Measurements from ENCODE around the gene KYNU. TPM values are rescaled to one million over a fixed set of nuclear protein-coding genes. Genes with fewer than 3 reads are reported as not detected.

Gene KYNU
- total RNA-seq, 1 experiment from 2014 or later = 0.37 TPM

DNA sequence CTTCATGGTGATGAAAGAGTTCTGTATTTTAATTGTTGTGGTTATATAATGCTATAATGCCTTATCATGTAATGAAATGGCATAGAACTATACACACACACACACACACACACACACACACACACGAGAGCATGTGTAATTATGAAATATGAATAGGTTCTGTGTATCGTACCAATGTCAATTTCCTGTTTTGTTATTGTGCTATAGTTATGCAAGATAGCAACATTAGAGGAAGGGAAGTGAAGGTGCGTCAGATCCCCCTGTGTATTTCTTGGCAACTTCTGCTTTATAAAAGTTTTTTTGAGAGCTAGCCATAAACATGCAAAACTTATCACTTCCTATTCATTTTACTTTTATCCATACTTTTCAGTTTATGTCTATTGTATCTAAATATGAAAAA, 191.0 kb downstream of the KYNU start:
- no peak overlapping the region for H3K27ac Mint-ChIP-seq
- no CpG with 5 or more reads among the region's 3 CpGs for WGBS (ENCODE audit: extremely low coverage, insufficient read length, low lambda C conversion rate)
- no peak overlapping the region for H3K56ac ChIP-seq (ENCODE audit: insufficient read length, low read depth, low read length)
- no peak overlapping the region for H3K4me3 Mint-ChIP-seq
- no peaks in the 10 kb centered on the region for H3K79me2 ChIP-seq (ENCODE audit: insufficient read depth, low read length)
- no peak overlapping the region for H3K4ac ChIP-seq (ENCODE audit: low read depth, low read length)
- no peaks in the 10 kb centered on the region for H3K9me3 ChIP-seq (ENCODE audit: control insufficient read depth, low read depth, low read length)
- no peak overlapping the region for H3K4me2 ChIP-seq (ENCODE audit: insufficient read depth, insufficient read length, low read length)
- H3K27me3 Mint-ChIP-seq (ENCODE audit: low read depth) = no peaks in the 10 kb centered on the region
- H3T11ph ChIP-seq (ENCODE audit: low read length) = no peak overlapping the region
- no peaks in the 10 kb centered on the region for H3K23me2 ChIP-seq (ENCODE audit: insufficient read length, low read depth, low read length, poor library complexity, severe bottlenecking)
- H3K36me3 Mint-ChIP-seq (ENCODE audit: insufficient read depth in 1 of 3, low read depth in 3 of 3) = peaks cover 0 to 15% (median 0%) of the 10 kb centered on the region in 3 experiments; a peak in 3 of 7 replicates
- H3K9me3 Mint-ChIP-seq = peaks cover 4 to 11% of the 10 kb centered on the region in 2 experiments; a peak in 4 of 5 replicates
- no peaks in the 10 kb centered on the region for H3K4me1 Mint-ChIP-seq
- H3K79me1 ChIP-seq (ENCODE audit: insufficient read depth, low read depth, low read length, poor library complexity, severe bottlenecking) = no peaks in the 10 kb centered on the region
- H4K8ac ChIP-seq (replicated peaks; ENCODE audit: insufficient read length, low read depth, low read length) = no peak overlapping the region
- H3K4me1 ChIP-seq (ENCODE audit: insufficient read depth, low read length) = no peaks in the 10 kb centered on the region
- no peaks in the 10 kb centered on the region for H4K20me1 ChIP-seq (ENCODE audit: control insufficient read depth, insufficient read depth, insufficient read length)
- H4K5ac ChIP-seq (ENCODE audit: insufficient read length, low read depth, low read length) = no peak overlapping the region
- no peak overlapping the region for H3K9ac ChIP-seq (ENCODE audit: extremely low read depth, insufficient read length, low read length)
- no peak overlapping the region for H2BK12ac ChIP-seq (ENCODE audit: insufficient read length, low read depth, low read length)
- no peak overlapping the region for H3K18ac ChIP-seq (ENCODE audit: insufficient read length, low read depth, low read length)
- no peak overlapping the region for H2AFZ ChIP-seq (ENCODE audit: low read length)
- H2AK5ac ChIP-seq (ENCODE audit: insufficient read length, low read length) = no peak overlapping the region
- no peak overlapping the region for H2BK120ac ChIP-seq (ENCODE audit: low read depth, low read length, poor library complexity, severe bottlenecking)
- H3K14ac ChIP-seq (ENCODE audit: insufficient read depth, low read length) = no peak overlapping the region
- no peak overlapping the region for H3K27ac ChIP-seq (ENCODE audit: insufficient read length, low read depth, low read length)
- H3K23ac ChIP-seq (ENCODE audit: insufficient read length, low read depth, low read length) = no peak overlapping the region
- TF ChIP-seq, protein P1, sequence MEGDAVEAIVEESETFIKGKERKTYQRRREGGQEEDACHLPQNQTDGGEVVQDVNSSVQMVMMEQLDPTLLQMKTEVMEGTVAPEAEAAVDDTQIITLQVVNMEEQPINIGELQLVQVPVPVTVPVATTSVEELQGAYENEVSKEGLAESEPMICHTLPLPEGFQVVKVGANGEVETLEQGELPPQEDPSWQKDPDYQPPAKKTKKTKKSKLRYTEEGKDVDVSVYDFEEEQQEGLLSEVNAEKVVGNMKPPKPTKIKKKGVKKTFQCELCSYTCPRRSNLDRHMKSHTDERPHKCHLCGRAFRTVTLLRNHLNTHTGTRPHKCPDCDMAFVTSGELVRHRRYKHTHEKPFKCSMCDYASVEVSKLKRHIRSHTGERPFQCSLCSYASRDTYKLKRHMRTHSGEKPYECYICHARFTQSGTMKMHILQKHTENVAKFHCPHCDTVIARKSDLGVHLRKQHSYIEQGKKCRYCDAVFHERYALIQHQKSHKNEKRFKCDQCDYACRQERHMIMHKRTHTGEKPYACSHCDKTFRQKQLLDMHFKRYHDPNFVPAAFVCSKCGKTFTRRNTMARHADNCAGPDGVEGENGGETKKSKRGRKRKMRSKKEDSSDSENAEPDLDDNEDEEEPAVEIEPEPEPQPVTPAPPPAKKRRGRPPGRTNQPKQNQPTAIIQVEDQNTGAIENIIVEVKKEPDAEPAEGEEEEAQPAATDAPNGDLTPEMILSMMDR (conservative IDR thresholded peaks at IDR 0.05) = no peak
- no peaks in the 10 kb centered on the region for H3K27me3 ChIP-seq (ENCODE audit: insufficient read depth, low read length)
- DNase-seq = no peak
- no peak overlapping the region for H2BK20ac ChIP-seq (ENCODE audit: low read depth, low read length, poor library complexity, severe bottlenecking)
- no peak overlapping the region for H4K91ac ChIP-seq (ENCODE audit: insufficient read length, low read depth, low read length)
- H2BK5ac ChIP-seq (ENCODE audit: insufficient read length, low read length) = no peak overlapping the region
- no peak overlapping the region for H2BK15ac ChIP-seq (ENCODE audit: low read depth, low read length)

All from H9 (cell line).